PC-3 (cell line): Measurements from ENCODE around the gene KLHDC8A.

ENCODE experiments used
- CTCF ChIP-seq: fragments of 300-600 bp; sonication (generic); conservative IDR thresholded peaks from 2 replicates; pipeline ENCODE4 v1.5.1; 2017; ENCODE audit warnings: antibody characterized with exemption, low read depth, mild to moderate bottlenecking, low read length
- EZH2 ChIP-seq: fragments of 300-600 bp; sonication (generic); IDR thresholded peaks from one replicate; pipeline ENCODE4 v1.6.1; 2017; ENCODE audit warnings: antibody characterized with exemption, mild to moderate bottlenecking, low read length; ENCODE audit not compliant: unreplicated experiment

- TF ChIP-seq EZH2, result no peak
- TF ChIP-seq CTCF, result no peak
These were observed 3.1 kb downstream of the KLHDC8A start for GRCh38 chr1:205353612-205354011.
